Fibroblast of gingiva (primary cell): ENCODE measurements around the gene MFGE8.

ENCODE experiments used
- DNase-seq: peaks from one replicate; pipeline ENCODE4 v3.0.0-alpha.2; 2011; ENCODE audit warnings: low read depth

Gene MFGE8

DNA sequence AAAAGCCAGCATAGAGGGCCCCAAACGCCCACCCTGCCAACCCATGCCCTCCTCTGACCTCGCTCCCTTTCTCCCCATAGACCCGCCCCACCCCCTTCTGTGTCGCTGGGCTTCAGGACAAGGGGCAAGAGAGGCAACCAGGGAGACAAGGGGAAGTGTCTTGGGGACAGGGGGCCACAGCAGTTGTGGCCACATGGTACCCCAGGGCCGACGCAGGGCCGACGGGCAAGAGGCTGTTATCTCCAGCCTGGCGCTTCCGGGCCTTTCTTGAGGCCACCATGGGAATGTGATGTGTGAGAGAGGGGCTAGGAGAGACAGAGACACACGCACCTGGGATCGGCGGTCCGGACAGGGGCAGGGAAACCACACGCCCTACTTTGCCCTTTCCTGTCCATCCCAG is 14.4 kb downstream of the MFGE8 start:
- no peak for DNase-seq

DNA sequence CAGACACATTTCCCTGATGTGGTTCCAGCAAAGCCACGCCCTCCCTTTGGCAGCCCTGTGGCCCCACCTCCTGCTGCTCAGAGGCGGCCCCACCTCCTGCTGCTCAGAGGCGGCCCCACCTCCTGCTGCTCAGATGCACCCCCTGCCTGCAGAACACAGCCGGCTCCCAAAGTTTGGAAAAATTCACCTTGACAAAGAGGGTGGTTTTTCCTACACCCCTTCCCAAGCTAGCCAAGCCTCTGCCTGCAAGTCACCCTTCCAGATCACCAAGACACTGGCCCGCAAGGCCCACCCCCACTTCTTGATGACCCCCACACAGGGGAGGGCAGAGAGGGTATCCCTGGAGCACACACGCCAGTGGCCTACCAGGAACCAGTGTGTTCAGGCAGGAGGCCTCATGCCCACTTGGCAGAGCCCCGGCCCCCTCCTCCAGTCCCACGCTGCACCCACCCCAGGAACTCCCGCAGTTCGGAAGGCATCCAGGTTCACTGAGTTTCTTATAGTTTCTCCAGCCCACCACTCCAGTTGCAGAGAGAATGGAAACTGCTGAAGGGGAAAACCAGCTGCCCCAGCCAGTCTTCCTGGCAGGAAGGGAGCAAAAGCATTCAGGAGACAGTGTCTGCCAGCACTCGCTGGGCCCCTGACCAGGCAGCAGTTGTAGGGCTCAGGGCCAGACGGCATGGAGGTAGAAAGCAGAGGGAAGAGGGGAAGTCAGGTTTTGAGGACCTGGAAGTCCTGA is 15.6 kb downstream of the MFGE8 start:
- DNase-seq: peak; percentile 74

DNA sequence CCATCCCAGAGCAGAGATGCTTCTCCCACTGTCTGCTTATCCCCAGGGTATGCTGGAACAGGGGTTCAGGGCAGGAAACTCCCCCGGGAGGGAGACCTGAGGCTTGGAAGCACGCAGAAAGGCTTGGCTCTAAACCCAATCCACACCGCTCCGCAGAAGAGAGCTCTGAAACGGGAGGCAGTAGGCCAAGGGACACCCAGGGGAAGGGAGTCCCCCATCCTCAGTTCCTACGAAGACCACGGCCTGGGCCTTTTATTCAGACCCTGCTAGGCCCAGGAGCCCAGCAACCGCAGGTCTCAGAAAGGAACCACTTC is 16.1 kb downstream of the MFGE8 start:
- DNase-seq: no peak

DNA sequence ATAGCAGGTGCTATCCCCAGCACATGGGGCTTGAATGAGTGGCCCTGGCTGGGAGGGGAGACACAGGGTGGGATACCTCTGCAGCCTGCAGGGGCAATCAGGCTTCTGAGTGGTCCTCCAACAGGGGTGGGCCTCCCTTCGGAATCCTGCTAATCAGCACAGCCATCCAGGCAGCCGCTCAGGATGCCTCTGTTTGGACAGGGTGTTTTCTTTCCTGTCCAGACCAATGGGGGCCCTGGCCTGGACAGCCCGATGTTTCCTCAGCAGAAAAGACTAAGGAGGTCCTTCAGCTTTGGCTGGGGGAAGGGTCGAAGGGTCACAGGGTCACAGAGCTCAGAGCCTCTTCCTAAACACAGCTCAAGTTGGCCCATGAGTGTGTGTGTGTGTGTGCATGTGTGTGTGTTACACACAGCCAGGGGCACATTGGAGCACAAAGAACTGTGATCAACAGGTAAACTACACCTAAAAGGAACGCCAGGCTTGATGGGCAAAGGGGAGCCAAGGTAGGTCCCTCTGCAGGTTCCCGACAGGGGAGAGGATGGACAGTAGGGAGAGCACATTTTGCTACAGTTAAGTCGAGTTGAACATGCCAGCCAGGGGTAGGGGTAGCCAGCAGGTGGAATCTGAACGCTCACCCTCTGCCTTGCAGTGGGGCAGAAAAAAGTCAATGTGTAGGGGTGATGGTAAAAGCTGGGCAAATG is 16.7 kb downstream of the MFGE8 start:
- no peak for DNase-seq

DNA sequence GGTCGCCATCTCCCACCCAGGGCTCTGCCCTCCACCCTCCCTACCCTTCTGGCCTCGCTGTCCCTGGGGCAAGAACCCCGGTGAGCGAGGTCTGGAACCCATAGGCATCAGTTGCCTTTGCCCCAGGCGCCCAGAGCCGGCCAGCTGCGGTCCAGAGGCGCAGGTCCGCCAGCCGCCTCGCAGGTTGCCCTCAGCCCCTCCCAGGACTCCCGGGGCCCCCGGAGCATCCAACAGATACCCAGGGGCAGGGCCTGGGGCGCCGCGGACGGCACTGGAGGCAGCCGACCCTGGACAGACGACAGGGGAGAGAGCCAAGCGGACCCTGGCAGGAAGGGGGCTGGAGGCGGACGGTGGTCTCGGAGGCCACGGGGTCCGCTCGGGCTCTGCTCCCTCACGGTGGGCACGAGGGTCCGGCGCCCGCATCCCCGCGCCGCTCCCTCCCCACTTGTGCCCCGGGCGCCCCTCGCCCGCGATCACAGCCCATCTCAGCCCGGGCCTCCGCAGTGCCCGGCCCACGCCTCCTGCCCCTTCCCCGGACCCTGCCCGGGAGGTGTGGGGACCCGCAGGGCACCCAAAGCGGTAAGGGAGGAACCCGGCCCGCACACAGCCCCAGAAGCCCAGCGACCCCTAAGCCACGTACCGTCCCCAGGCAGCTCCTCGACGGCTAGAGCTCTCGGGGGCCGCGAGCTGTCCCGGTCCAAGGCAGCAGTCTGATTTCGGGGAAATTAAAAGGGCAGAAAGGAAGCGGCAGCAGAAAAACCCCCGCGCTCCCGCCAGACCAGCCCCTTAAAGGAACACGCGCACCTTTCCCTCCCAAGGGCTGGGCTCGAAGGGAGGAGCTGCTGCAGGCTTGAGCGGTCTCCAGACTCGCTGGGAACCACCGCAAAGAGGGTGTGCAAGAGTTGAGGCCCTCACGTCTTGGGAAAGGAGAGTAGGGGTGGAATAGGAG is 18.1 kb downstream of the MFGE8 start, which contains the start of gene HAPLN3:
HAPLN3 (minus strand) TSS at position 726 of the 949 bp plus-strand sequence. CDS start 8,246 bp downstream, outside the sequence.
- no peak for DNase-seq

DNA sequence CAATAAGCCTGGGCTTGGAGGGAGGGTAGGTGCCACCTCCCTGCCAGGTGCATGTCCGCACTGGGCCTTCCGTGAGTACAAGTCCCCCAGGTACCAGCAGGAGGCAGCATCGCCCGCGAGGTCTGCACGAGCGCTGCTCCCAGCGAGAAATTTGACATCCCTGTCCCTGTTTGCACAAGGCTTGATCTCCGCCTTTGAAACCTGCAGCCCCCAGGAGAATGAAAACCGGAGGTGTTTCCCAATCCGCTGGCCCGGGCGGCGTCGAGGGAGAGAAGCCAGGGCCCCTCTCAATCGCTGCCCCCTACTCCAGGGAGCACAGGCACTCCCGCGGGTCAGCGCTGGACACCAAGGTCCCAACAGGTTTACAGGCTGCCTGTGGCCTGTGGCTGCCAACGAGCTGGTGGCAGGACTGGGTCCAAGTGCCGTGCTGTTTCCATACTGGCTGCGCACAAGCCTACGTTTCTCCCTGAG is 18.8 kb downstream of the MFGE8 start:
- DNase-seq: no peak

DNA sequence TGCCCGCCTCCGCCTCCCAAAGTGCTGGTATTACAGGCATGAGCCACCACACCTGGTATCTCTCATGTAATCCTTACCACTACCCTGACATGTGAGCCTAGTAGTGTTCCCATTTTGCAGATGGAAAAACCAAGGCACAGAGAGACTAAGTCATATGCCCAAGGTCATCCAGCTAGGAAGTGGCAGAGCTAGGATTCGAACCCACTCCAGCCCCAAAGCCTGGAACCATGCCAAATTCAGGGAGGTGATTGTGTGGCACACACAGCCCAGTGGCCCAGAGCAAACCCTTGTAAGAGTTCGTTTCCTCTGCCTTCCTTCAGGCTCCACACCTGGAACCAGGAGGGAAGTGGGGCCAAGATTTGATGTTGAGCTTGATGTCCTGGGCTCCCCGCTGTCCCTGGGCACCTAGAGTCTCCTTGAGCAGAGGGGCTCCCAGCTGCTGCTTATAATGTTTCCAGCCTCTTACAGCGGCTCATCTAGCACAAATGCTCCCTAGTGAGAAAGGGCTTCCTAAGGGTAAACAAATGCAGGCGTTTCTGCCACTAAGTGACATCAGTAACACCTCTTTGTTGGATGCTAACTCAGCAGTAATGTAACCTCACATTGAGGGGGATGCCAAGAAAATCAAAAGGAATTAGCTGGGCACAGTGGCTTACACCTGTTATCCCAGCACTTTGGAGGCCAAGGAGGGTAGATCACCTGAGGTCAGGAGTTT is 21.5 kb downstream of the MFGE8 start:
- DNase-seq: no peak

DNA sequence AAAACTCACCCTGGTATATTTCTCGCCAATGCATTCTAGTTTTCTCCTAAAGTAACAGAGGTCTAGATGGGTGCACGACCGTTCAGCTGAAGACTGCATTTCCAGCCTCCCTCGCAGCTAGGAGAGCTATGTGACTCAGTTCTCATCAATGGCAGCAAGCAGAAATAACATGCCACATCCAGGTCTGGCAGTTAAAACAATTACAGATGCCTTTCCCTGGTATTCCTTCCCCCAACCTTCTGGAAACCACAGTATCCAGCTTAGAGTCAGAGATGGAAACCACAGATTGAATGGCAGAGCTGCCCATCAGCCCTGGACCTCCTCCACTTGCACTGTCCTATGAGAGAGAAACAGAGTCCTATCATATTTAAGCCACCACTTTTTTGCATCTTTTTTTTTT is 22.7 kb downstream of the MFGE8 start:
- no peak for DNase-seq

DNA sequence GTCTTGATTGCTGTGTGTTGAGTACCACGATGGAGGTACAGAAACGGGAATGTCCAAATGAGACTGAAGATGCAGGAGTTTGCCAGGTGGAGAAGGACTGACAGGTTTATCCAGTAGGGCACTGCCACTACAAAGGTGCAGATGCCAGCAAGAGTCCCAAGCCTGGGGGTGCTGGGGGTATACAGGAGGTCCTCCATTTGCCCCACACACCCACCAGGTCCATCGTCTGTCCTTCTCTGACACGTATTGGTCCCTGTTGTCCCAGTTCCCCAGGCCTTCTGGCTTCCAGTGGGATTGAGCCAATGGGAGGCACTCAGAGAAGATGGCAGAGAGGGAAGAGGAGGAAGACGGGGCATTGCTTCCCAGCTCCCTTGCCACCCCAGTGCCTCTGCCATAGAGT is 24.5 kb downstream of the MFGE8 start:
- DNase-seq: no peak

DNA sequence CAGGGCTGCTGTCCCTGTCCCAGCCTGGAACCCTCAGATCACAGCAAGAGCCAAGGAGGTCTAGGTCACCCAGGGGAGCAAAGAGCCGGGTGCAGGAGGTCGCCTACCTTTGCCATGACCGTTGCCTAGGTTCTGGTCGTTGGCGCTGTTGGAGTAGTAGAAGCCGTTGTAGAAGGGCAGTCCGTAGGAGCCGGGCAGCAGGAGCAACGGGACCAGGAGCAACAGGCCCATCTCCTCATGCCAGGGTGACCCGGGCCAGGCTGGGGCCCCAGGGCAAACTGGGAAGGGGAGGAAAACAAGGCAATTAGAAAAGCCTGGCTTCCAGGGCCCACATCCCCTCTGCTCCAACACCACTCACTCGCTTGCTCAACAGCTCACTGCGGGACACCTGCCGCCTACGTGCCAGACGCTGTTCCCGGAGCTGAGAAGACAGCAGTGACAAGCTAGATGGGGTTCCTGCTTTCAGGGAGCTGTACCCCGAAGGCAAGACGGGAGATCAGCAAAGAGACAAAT is 26.1 kb downstream of the MFGE8 start:
- no peak for DNase-seq

DNA sequence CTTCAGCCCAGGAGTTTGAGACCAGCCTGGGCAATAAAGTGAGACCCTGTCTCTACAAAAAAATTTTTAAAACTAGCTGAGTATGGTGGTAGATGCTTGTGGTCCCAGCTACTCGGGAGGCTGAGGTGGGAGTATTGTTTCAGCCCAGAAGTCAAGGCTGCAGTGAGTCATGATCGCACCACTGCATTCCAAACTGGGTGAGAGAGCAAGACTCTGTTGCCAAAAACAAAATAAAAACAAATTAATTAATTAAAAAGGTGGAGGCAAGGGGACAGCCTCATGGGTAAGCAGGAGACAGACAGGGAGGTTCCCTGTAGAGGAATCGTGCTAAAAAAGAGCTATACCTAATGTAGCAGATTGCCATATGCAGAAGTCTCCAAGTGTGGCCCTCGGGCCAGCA is 30.4 kb downstream of the MFGE8 start:
- no peak for DNase-seq

DNA sequence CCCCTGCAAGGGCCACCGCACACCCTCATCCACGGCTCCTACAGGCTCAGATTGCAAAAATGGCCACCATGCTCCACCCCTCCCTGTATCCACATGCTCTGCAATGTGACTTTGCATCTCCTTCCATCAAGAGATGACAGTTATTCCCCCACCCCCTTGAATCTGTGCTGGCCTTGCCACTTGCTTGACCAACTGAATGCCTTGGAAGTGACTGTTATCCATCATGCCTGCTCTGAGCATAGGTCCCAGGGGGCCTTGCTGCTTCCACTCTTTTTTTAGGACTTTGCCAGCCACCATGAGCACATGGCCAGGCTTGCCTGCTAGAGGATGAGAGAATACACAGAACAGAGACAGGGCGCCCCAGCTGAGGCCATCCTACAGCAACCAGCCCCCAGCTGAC is 31.4 kb downstream of the MFGE8 start:
- no peak for DNase-seq

DNA sequence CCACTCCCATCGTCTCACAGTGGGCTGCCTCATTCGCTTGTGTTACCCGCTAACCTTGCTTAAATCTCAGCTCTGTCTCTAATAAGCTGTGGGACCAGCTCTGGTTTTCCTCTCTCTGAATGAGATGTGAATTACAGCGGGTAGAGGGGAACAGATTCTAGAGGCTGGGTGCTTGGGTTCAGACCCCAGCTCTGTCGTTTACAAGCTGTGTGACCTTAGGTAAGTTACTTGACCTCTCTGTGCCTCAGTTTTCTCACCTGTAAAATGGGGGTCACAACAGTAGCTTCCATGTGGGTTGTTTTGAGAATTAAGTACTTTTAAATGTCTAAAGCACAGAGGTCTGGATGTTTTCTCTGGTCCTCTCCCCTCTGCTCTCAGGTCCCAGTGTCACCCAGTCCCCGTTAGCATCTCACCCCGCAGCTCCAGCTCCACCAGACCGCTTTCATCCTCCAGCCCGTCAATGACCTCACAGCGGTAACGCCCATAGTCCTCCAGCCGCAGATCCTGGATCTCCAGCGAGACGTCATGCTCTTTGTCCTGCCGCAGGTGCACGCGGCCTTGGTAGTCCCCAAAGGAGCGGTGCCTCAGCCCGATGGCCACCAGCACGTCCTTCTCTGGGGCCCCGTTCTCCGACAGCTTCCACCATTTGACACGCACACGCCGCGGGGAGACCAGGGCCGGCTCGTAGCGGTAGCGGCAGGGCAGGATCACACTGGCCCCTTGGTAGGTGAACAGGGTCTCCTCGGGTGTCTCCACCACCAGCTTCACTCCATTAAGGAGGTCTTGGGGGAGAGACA is 32.0 kb downstream of the MFGE8 start:
- DNase-seq: no peak

DNA sequence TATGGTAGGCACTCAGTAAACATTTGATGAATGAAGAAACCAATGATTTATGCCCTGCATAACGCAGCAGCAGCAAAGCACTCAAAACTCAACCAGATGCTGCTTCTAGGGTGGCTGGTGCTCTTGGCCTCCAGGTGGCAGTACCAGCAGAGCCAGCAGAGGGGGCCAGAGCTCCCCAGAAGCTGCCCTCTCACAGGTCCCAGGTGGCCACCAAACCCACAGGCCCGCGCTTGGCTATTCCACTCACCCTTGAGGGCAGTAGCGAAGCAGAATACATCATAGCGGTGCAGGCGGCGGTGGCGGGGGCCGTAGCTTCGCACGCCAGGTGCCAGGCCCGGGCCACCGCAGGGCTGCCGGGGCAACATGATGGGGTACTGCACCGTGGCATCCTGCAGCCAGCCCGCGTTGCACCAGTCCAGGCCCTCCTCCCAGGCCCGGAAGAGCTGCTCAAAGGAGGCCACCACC is 34.4 kb downstream of the MFGE8 start:
- peak; percentile 27 for DNase-seq

DNA sequence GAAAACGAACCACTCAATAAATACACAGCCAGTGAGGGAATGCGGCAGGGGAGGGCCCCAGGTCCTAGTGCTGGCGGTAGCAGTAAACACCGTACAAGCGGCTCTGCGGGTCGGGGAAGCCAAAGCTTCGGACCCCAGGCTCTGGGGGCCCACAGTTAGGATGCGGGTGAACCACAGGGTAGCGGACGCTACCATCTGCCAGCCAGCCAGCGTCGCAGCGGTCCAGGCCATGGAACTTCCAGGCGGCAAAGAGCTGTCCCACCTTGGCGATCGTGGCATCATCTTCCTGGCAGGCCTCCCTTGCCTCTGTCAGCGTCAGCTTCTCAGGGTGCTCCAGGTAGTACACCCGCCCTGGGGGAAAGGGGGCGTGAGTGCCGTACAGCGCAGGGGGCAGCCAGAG is 35.3 kb downstream of the MFGE8 start:
- no peak for DNase-seq

DNA sequence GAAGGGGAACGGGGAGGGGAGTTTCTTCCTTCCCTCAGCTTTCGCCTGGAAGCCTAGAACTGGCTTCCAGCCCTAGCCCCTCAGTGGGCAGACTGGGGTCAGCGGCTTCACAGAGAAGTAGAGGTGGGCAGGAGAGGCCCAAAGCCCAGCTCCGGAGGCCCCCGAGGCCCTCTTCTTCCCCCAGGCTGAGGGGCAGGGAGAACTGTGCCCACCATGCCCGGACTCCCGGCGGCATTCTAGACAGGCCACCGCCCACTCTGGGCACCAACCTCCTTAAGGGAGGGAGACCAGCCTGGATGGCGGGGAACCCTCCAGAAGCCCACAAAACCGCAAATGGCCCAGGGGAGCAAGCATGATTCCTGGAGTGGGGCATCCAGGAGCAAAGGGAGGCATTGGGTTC is 35.8 kb downstream of the MFGE8 start:
- DNase-seq: no peak

DNA sequence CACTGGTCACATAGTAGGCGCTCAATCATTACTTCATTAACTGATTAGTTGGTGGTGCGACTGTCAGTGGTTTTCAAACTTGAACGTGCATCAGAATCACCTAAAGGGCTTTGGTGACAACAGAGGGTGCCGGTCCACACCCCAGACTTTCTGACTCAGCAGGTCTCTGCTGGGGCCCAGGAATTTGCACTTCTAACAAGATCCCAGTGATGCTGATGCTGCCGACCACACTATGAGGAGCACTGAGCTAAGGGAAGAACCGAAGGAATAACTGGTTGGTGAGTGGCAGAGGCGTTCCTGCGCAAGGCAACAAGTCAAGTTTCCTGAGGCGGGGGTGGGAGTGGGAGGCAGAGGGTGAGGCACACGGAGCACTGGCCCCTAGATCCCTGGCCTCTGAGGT is 36.6 kb downstream of the MFGE8 start:
- no peak for DNase-seq

DNA sequence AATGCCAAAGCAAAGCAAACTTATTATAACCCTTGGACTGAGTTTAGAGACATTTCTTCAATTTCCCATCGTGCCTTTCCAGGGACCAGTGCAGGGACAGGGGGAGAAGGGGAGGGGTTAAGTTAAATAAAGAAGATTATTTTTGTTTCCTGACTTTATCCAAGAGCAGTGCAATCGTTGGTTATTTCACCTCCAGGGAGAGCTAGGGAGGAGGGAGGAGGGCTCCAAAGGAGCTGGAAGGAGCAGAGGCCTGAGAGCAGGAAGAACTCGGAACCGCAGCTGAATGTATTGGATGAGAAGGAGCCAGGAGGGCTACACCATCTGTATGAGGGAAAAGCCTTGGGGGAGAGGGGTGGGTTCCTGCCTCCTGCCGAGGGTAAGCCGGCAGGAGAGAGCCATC is 38.5 kb downstream of the MFGE8 start:
- no peak for DNase-seq

DNA sequence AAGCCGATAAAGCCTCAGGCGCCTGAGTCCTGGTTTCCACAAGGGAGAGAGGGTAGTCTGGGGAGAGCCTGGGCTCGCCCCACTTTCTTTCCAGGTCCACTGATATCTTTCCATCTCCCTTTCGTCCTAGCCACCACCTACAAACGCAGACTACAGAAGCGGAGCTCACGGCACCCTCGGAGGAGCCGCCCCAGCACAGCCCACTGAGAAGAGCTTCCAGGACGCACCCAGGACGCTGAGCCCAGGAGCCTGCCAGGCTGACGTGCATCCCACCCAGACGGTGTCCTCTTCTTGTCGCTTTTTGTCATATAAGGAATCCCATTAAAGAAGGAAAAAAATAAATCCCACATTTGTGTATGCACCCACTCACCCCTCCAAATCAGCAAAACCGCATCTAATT is 38.9 kb downstream of the MFGE8 start:
- no peak for DNase-seq

DNA sequence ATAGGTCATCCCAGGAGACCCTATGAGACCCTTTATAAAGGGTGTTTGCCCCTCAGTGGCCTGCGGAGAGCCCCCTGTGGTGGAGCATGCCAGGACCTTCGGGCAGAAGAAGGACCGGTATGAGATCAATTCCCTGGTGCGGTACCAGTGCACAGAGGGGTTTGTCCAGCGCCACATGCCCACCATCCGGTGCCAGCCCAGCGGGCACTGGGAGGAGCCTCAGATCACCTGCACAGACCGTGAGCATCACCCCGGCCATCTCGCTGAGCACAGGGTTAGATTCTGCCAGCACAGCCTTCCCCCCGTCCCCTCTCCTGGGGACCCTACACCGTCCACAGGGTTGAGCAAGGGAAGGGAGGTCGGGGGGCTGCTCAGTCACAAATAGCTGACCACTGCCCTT is 39.4 kb downstream of the MFGE8 start:
- no peak for DNase-seq

DNA sequence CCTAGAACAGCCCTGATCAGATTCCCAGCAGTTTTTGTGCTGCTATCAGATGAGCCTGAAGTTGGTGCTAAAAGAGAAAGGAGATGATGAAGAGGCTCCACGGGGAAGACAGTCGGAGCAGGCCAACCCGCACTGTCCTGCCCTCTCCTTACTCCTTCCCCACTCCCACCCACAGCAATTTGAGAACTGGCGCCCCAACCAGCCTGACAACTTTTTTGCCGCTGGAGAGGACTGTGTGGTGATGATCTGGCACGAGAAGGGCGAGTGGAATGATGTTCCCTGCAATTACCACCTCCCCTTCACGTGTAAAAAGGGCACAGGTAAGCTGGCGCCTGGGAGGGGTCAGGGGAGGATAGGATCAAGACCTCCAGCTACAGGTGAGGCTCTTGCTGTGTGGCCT is 40.5 kb downstream of the MFGE8 start:
- DNase-seq: no peak
